HG03439 (cell line): Measurements from ENCODE around the gene SPDYE16.
"Not testable (repeated sequence)": the region's sequence is repeated elsewhere in the genome, so short reads cannot be mapped to it uniquely, and the experiment has no call there.

ENCODE experiments used
- ATAC-seq: cut with Tn5 transposase; IDR thresholded peaks from one replicate; pipeline ENCODE4 v1.9.1; 2021; ENCODE audit warnings: mild to moderate bottlenecking, moderate library complexity; ENCODE audit not compliant: unreplicated experiment

The SPDYE16 gene

DNA sequence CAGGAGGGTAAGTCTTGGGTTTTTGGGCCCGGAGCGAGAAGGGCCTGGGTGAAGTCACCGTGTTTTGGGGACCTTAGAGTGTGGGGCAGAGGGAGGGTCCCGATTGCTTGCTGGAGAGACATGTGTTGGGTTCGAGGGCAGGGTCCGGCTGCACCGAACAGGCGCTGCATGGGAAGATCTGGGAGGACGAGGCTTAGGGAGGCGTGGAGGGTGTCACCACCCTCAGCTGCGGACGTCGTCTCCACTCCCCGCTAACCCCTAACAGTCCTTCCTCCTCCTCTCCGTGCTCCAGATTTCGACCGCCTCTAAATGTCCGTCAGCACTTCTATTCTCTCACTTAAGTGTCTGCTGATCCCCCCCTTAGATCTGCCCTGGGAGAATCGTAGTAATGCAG lies 6.8 kb upstream of the SPDYE16 start:
- not testable (repeated sequence) for ATAC-seq

DNA sequence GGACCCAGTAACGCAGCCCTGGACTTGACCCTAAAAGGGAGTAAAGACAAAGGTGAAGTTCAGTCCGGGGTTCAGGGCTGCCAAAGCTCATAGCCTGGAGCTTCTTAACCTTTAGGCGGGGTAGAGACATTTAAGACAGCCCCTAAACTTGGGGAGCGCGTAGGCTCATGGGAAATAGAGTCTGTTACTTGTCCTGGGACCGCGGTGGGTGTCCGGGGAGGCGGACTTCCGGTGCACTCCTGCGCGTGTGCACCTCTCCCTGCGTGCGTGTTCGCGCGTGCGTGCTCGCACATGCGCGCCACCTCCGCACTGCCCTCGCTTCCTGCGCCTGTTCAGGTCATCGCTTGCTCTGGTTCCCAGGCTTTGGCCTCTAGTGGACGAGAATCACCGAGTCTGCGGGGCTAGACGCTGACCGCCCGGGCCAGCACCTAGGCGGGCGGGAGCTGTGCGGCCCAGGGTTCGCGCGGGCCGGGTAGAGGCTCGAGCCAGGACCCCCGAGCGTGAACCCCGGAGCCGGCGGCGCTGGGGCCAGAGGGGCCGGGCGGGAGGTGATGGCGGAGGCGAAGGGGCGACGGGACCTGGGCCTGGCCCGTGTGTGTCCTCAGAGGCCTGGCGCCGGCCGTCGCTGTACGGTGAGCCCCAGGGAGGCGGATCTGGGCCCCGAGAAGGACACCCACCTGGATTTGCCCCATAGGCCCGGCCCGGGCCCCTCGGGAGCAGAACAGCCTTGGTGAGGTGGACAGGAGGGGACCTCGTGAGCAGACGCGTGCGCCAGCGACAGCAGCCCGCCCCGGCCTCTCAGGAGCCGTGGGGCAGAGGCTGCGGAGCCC lies 6.1 kb upstream of the SPDYE16 start:
- ATAC-seq = peak; percentile 100

GRCh38 chr7:76531643-76532042 lies 11.5 kb downstream of the SPDYE16 start:
- not testable (repeated sequence) for ATAC-seq

GRCh38 chr7:76526183-76526582 lies 16.9 kb downstream of the SPDYE16 start:
- ATAC-seq = not testable (repeated sequence)

- not testable (repeated sequence) for ATAC-seq
These were observed 26.2 kb downstream of the SPDYE16 start for GRCh38 chr7:76516932-76517331.

- ATAC-seq = no peak
These were observed 27.1 kb downstream of the SPDYE16 start for GRCh38 chr7:76515999-76516443.

DNA sequence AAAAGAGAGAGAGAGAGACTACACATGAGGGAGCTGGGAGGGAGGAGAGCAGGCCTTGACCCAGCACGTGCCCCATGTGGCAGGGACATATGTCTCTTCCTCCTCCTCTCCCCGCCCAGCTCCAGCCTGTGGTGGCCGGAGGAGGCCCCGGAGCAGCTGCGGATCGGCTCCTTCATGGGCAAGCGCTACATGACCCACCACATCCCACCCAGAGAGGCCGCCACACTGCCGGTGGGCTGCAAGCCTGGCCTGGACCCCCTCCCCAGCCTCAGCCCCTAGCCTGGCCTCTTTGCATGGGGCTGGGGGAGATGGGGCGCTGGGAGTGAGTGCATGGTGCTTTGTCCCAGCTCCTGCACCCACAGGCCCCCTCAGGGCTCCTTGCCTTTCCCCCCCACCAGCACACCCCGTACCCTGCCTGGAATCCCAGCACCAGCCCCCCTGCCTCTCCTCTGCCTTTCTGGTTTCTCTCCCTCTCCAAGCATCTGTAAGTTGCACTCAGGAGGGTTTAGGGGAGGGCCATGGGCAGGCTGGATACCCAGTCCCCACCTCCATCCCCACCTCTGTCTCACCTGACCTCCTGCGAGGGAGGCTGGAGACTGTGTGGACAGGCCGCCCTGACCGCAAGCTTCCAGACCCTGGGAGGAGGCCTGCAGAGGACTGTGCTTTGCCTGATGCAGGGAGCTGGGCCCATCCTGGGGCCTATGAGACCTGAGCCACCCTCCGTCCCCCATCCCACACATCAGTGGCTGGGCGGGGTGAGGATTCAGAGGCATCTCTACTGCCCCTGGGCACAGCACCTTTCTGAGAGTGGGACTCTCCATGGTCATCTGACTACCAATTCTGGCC lies 27.9 kb downstream of the SPDYE16 start:
- no peak for ATAC-seq

DNA sequence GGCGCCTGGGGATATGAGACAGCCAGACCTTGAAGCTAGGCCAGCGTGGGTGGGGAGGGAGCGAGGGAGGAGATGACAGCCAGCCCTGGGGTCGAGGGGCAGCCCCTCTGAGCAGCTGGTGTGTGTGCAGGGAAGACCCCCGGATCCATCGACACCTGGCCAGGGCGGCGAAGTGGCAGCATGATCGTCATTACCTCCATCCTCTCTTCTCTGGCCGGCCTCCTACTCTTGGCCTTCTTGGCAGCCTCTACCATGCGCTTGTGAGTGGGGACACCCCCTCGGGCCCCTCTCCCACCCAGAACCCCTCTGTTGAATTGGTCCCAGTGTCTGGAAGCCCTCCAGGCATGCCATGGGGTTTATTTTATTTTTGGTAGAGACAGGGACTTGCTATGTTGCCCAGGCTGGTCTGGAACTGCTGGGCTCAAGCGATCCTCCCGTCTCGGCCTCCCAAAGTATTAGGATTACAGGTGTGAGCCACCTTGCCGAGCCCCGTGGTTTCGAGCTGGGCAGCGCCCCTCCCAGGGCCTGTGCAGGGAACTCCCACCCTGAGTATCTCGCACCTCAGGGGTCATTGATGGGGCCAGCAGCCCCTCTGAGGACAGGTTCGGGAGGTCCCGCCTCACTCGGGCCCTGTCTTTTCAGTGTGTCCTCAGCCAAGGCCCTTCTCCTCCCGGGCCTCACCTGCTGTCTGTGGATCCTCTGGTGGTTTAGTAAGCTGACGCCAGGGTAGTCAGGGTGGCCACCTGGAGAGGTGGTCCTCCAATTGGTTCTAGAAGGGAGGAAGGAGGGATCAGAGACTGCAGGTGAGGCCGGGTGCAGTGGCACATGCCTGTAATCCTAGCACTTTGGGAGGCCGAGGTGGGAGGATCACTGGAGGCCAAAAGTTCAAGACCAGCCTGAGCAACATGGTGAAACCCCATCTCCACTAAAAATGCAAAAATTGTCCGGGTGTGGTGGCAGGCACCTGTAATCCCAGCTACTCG lies 29.0 kb downstream of the SPDYE16 start:
- no peak for ATAC-seq

DNA sequence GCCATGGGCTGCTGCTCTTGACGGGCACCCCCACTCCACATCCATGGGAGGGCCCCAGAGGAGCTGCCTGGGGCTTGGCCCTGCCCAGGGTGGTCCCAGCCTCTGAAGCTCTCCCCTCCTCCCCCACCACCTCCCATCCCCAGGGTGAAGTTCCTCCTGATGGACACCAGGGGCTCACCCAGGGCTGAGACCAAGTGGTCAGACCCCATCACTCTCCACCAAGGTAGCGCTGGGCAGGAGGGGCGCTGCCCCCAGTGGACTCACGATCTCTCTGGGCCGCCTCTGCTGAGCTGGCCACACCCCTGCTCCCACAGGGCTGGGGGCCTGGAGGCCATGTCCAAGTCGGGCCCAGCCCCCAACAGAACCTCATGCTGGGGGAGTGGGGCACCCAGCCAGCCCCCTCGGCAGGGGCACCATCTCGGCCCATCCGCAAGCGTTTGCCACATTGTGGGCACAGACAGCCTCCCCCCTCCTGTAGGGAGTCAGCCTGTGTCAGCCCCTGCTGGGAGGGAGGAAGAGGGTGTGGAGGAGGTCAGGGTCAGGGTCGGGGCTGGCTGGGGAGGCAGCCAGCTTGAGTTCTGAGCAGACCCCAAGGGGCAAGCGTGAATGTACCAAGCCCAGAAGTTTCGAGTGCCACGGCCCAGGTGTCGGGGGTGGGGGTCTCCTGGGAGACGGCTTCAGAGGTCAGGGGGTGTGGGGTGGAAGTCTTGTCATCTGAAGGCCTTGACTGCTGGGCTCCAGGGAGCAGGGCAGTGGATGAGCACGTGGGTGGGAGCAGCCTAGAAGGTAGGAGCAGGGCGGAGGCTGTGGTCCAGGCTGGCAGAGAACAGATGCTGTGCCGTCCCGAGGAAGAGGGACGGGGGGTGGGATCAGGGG lies 29.9 kb downstream of the SPDYE16 start:
- no peak for ATAC-seq

- ATAC-seq = not testable (repeated sequence)
These were observed 30.9 kb downstream of the SPDYE16 start for GRCh38 chr7:76511911-76512885.

DNA sequence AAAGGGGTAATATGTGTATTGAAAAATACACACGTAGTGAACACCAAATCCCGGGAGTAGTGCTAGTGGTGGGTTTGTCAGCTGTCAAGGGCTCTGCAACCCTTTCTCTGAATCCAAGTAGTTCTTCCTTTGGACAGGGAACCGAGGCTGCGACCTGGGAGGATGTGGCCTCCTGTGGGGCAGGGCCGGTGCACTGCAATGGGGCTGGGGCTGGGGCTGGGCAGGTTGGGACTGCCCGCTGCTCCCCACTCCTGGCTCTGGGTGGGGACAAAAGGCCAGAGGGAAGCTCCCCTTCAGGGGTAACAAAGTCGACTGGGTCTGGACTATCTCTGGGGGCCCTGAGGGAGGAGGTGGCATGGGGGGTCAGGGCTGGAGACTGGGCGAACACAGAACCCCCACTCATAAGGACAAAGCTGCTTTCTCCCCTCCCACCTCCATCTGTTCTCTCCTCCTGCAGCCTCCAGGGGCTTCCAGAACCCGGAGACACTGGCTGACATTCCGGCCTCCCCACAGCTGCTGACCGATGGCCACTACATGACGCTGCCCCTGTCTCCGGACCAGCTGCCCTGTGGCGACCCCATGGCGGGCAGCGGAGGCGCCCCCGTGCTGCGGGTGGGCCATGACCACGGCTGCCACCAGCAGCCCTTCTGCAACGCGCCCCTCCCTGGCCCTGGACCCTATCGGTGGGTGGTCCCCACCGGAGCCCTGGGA lies 31.7 kb downstream of the SPDYE16 start:
- ATAC-seq = not testable (repeated sequence)

DNA sequence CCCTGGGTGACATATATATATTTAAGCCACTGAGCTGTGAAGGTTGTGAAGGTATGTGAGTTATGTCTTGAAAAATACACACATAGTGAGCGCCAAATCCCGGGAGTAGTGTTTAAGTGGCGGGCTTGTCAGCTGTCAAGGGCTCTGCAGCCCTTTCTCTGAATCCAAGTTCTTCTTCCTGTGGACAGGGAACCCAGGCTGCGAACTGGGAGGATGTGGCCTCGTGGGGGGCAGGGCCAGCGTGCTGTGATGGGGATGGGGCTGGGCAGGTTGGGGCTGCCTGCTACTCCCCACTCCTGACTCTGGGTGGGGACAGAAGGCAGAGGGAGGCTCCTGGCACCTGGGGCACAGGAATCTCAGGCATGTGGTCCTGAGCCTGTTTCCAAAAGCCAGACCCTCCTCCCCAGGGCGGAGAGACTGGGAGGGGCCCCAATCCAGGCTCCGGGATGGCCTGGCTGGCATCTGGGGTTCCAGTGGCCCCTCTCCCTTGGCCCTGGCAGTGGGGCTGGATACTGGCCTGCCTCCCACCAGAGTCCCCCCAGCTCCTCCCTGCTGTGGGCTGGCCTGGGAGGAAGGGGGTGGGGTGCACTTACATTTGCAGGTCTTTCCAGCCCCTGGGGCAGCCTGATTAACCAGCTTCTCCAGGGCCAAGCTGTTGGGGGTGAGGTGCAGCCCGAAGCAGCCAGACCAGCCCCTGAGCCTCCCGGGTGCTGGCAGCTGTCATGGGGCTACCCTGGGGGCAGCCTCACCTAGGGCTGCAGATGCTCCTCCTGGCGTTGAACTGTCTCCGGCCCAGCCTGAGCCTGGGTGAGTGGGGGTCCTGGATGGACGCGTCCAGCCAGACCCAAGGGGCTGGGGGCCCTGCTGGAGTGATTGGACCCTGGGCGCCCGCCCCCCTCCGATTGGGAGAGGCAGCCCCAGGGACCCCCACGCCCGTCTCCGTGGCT lies 32.9 kb downstream of the SPDYE16 start, which contains the start of gene UPK3B:
UPK3B (plus strand) TSS at position 622 of the 947 bp plus-strand sequence; CDS start at position 723, 101 bp downstream.
- no peak for ATAC-seq

GRCh38 chr7:76507723-76508406 lies 35.2 kb downstream of the SPDYE16 start:
- ATAC-seq = no peak

- ATAC-seq = not testable (repeated sequence)
These were observed 36.5 kb downstream of the SPDYE16 start for GRCh38 chr7:76506643-76507042.

GRCh38 chr7:76506081-76506440 lies 37.0 kb downstream of the SPDYE16 start:
- no peak for ATAC-seq
